Bronchial epithelial cell (primary cell): ENCODE measurements around the gene RPGRIP1L. TPM values are rescaled to one million over a fixed set of nuclear protein-coding genes. Genes with fewer than 3 reads are reported as not detected.
A peak's percentile ranks its signal among the peaks of the same experiment; 100 is the strongest.
"Not testable (repeated sequence)": the region's sequence is repeated elsewhere in the genome, so short reads cannot be mapped to it uniquely, and the experiment has no call there.

Source experiments
- DNase-seq: peaks from one replicate; pipeline ENCODE4 v3.0.0-alpha.2; 2010; ENCODE audit warnings: low read depth
- FAIRE-seq: peaks from 2 replicates; lab custom pipeline; 2011; peaks lifted over from hg19 to GRCh38; lab: Jason Lieb, UNC
- H3K27me3 ChIP-seq: 2 replicates; pipeline ENCODE4 v1.5.1; 2011; ENCODE audit warnings: low read length; ENCODE audit not compliant: control insufficient read depth, insufficient read depth
- H3K36me3 ChIP-seq: 2 replicates; pipeline ENCODE4 v1.5.1; 2011; ENCODE audit warnings: low read length; ENCODE audit not compliant: control insufficient read depth, insufficient read depth
- H3K4me3 ChIP-seq: 2 replicates; pipeline ENCODE4 v1.5.1; 2011; ENCODE audit warnings: mild to moderate bottlenecking, low read depth, low read length, control low read depth
- CTCF ChIP-seq: IDR thresholded peaks from 2 replicates; pipeline ENCODE4 v1.5.1; 2011; ENCODE audit warnings: mild to moderate bottlenecking, moderate library complexity, low read length, control low read depth, inconsistent platforms; ENCODE audit not compliant: insufficient read depth, severe bottlenecking
- total RNA-seq: library from RNA; depleted of rRNA; stranded (reverse); fragments of >200 nt; gene quantifications from 2 replicates; pipeline ENCODE4 v1.2.1, GENCODE V29; 2014

Gene RPGRIP1L
- total RNA-seq, 1 donor from 2014 or later = 2.9 TPM

DNA sequence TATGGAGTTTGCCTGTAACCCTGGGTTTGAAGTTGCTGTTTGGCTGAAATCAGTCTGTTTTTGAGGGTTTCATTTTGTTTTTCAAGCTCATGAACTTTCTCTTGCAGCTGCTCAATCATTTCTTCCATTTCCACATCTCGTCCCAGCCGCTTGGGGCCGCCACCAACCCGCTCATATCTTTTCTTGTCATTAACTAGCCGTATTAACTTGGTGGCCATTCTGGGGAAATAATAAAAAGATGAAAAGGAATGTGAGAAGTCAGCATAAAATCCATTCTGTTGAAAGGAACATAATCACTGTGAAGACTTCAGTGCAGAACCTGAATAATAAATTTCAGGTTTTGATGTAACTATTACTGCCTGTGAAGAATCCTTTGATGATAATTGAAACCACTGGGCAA, 11.5 kb downstream of the RPGRIP1L start:
- no peak for DNase-seq
- H3K27me3 ChIP-seq = no peaks in the 10 kb centered on the region
- H3K4me3 ChIP-seq = no peak overlapping the region
- peak; percentile 7 for TF ChIP-seq CTCF
- FAIRE-seq = no peak
- peaks cover 1% of the 10 kb centered on the region for H3K36me3 ChIP-seq

DNA sequence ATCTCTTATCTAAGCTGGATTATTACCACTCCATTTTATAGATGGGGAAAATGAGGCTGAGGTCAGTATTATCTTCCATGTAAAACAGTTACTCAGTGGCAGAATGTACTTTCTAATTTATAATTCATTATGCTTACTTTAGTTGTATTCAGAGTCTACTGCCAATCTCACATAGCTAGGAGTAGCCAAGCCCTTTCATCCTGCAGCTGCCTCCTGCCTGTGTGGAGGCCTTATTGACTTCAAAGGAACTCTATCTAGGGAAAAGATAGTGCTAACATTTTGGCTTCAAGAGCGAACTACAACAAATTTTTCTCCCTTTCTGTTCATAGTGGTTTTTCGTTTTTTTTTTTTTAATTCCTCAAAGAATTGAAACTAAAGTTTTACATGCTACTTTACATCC, 12.9 kb downstream of the RPGRIP1L start:
- FAIRE-seq = no peak
- TF ChIP-seq CTCF = no peak
- DNase-seq = no peak
- peaks cover 1% of the 10 kb centered on the region for H3K36me3 ChIP-seq
- H3K27me3 ChIP-seq = no peaks in the 10 kb centered on the region
- H3K4me3 ChIP-seq = no peak overlapping the region

- FAIRE-seq (peak; percentile 18), DNase-seq (peak; percentile 70)
- Histone ChIP-seq H3K4me3 (no peak overlapping the region), H3K36me3 (peaks cover 1% of the 10 kb centered on the region), H3K27me3 (no peaks in the 10 kb centered on the region)
- TF ChIP-seq CTCF = no peak
Measured at GRCh38 chr16:53689636-53690035, 14.0 kb downstream of the RPGRIP1L start.

GRCh38 chr16:53686710-53687109, 16.9 kb downstream of the RPGRIP1L start:
- DNase-seq (no peak), FAIRE-seq (no peak)
- TF ChIP-seq CTCF = no peak
- Histone ChIP-seq H3K36me3 (no peaks in the 10 kb centered on the region), H3K27me3 (no peaks in the 10 kb centered on the region), H3K4me3 (no peak overlapping the region)

DNA sequence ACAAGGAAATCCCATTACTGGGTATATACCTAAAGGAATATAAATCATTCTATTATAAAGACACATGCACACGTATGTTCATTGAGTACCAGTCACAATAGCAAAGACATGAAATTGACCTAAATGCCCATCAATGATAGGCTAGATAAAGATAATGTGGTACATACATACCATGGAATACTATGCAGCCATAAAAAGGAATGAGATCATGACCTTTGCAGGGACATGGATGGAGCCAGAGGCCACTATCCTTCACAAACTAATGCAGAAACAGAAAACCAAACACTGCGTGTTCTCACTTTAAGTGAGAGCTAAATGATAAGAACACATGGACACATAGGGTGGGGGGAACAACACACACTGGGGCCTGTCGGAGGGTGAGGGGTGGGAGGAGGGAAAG, 18.3 kb downstream of the RPGRIP1L start:
- FAIRE-seq, H3K36me3 ChIP-seq, DNase-seq, H3K27me3 ChIP-seq, H3K4me3 ChIP-seq: not testable (repeated sequence)

GRCh38 chr16:53681354-53681753, 22.3 kb downstream of the RPGRIP1L start:
- FAIRE-seq = no peak
- TF ChIP-seq CTCF = no peak
- Histone ChIP-seq H3K27me3 (no peaks in the 10 kb centered on the region), H3K4me3 (no peak overlapping the region), H3K36me3 (no peaks in the 10 kb centered on the region)
- DNase-seq = no peak
